ENCODE measurements around the gene HSBP1L1. TPM values are rescaled to one million over a fixed set of nuclear protein-coding genes. Genes with fewer than 3 reads are reported as not detected.

HSBP1L1 gene
- total and polyA plus RNA-seq, 4 donors = 12.2 to 61.0 (median 26.4) TPM

GRCh38 chr18:79950515-79951341, 13.7 kb upstream of the HSBP1L1 start (continued):
- TF ChIP-seq ZBTB33 (IDR thresholded peaks at IDR 0.05) (no peak), RXRA (IDR thresholded peaks at IDR 0.05) (no peak)

GRCh38 chr18:79951545-79952455, 12.6 kb upstream of the HSBP1L1 start, which contains the start of gene SLC66A2:
SLC66A2 (minus strand) TSS chr18:79951653; CDS start chr18:79950926, 727 bp downstream.
- peak within 1 kb of the TSS; percentile 88 to 95 for H3K9ac ChIP-seq (ENCODE audit: low read depth in 1 of 2, low read length in 2 of 2)
- peak; percentile 98 for DNase-seq (ENCODE audit: low spot score)
- peak within 1 kb of the TSS; percentile 91 for H3K27ac ChIP-seq (ENCODE audit: low read depth in 1 of 2, low read length in 2 of 2)
- no peaks in the 10 kb centered on the region for H3K9me3 ChIP-seq (ENCODE audit: control insufficient read depth in 4 of 4, low read length in 3 of 4)
- no peak for TF ChIP-seq JUND (IDR thresholded peaks at IDR 0.05)
- TF ChIP-seq, protein P1, sequence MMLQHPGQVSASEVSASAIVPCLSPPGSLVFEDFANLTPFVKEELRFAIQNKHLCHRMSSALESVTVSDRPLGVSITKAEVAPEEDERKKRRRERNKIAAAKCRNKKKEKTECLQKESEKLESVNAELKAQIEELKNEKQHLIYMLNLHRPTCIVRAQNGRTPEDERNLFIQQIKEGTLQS (IDR thresholded peaks at IDR 0.05) = no peak
- no peak for TF ChIP-seq FOXA2 (IDR thresholded peaks at IDR 0.05)
- TF ChIP-seq MAX (IDR thresholded peaks at IDR 0.05) = no peak
- TF ChIP-seq ZBTB33 (IDR thresholded peaks at IDR 0.05) = no peak
- no peak for TF ChIP-seq GABPA (IDR thresholded peaks at IDR 0.05 in 1 of 2, conservative IDR thresholded peaks at IDR 0.05 in 1 of 2)
- TF ChIP-seq, protein P2, sequence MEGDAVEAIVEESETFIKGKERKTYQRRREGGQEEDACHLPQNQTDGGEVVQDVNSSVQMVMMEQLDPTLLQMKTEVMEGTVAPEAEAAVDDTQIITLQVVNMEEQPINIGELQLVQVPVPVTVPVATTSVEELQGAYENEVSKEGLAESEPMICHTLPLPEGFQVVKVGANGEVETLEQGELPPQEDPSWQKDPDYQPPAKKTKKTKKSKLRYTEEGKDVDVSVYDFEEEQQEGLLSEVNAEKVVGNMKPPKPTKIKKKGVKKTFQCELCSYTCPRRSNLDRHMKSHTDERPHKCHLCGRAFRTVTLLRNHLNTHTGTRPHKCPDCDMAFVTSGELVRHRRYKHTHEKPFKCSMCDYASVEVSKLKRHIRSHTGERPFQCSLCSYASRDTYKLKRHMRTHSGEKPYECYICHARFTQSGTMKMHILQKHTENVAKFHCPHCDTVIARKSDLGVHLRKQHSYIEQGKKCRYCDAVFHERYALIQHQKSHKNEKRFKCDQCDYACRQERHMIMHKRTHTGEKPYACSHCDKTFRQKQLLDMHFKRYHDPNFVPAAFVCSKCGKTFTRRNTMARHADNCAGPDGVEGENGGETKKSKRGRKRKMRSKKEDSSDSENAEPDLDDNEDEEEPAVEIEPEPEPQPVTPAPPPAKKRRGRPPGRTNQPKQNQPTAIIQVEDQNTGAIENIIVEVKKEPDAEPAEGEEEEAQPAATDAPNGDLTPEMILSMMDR (IDR thresholded peaks at IDR 0.05; ENCODE audit: low read depth, low read length, missing input control) = no peak
- no peak for TF ChIP-seq HNF4A (conservative IDR thresholded peaks at IDR 0.05)
- no peak for TF ChIP-seq NR2F2 (IDR thresholded peaks at IDR 0.05)
- TF ChIP-seq RXRA (IDR thresholded peaks at IDR 0.05) = no peak
- TF ChIP-seq YY1 (IDR thresholded peaks at IDR 0.05) = no peak
- peaks cover 11 to 41% (median 33%) of the 10 kb centered on the region in 4 donors for H3K4me1 ChIP-seq (ENCODE audit: control insufficient read depth in 4 of 4, insufficient read depth in 4 of 4, low read length in 3 of 4)
- under 1% methylated on average over 126 of the region's 126 CpGs for WGBS
- H3K36me3 ChIP-seq (ENCODE audit: control insufficient read depth in 4 of 4, insufficient read depth in 3 of 4, low read depth in 1 of 4, low read length in 3 of 4) = peaks cover 0 to 3% (median 0%) of the 10 kb centered on the region in 4 donors
- peak within 1 kb of the TSS; percentile 90 to 96 (median 92) for H3K4me3 ChIP-seq (ENCODE audit: low read depth in 1 of 3, low read length in 3 of 3)
- H3K27me3 ChIP-seq (ENCODE audit: control insufficient read depth in 4 of 4, insufficient read depth in 4 of 4, low read length in 3 of 4) = no peaks in the 10 kb centered on the region
